Epithelial cell of proximal tubule (primary cell): ENCODE measurements around the gene FAM149B1. TPM values are rescaled to one million over a fixed set of nuclear protein-coding genes. Genes with fewer than 3 reads are reported as not detected.
"Not testable (repeated sequence)": the region's sequence is repeated elsewhere in the genome, so short reads cannot be mapped to it uniquely, and the experiment has no call there.

ENCODE experiments used
- DNase-seq: peaks from one replicate; pipeline ENCODE4 v3.0.0-alpha.2; 2011; ENCODE audit warnings: low read depth
- H3K4me3 ChIP-seq: 2 replicates; pipeline ENCODE4 v1.5.1; 2011; ENCODE audit warnings: low read depth, mild to moderate bottlenecking, low read length
- CTCF ChIP-seq: conservative IDR thresholded peaks from 2 replicates; pipeline ENCODE4 v1.5.1; 2012; ENCODE audit warnings: low read depth, mild to moderate bottlenecking, low read length
- total RNA-seq: library from RNA; depleted of rRNA; stranded (reverse); fragments of >200 nt; gene quantifications from 2 replicates; pipeline ENCODE4 v1.2.3, GENCODE V29; 2015

FAM149B1 gene
- total RNA-seq, 1 donor from 2014 or later = 8.4 TPM

- no peak for DNase-seq
- TF ChIP-seq CTCF = no peak
- no peak overlapping the region for H3K4me3 ChIP-seq
These were observed 33.2 kb upstream of the FAM149B1 start for GRCh38 chr10:73134727-73135126.

- H3K4me3 ChIP-seq = no peak overlapping the region
- DNase-seq = no peak
- no peak for TF ChIP-seq CTCF
These were observed 31.3 kb upstream of the FAM149B1 start for GRCh38 chr10:73136627-73137026.

- DNase-seq = no peak
- no peak for TF ChIP-seq CTCF
- no peak overlapping the region for H3K4me3 ChIP-seq
These were observed 28.7 kb upstream of the FAM149B1 start for GRCh38 chr10:73139251-73139650.

- no peak overlapping the region for H3K4me3 ChIP-seq
- TF ChIP-seq CTCF = no peak
These were observed 26.3 kb upstream of the FAM149B1 start for GRCh38 chr10:73141603-73142002.

GRCh38 chr10:73150633-73151413 lies 17.1 kb upstream of the FAM149B1 start:
- not testable (repeated sequence) for H3K4me3 ChIP-seq, DNase-seq

More at GRCh38 chr10:73141603-73142002, 26.3 kb upstream of the FAM149B1 start:
- no peak for DNase-seq

- TF ChIP-seq CTCF = no peak
- H3K4me3 ChIP-seq = no peak overlapping the region
- no peak for DNase-seq
These were observed 15.9 kb upstream of the FAM149B1 start for GRCh38 chr10:73152009-73152408.

- no peak for DNase-seq
- TF ChIP-seq CTCF = no peak
- H3K4me3 ChIP-seq = no peak overlapping the region
These were observed 11.9 kb upstream of the FAM149B1 start for GRCh38 chr10:73156054-73156453.
